GM12873 (cell line): Measurements from ENCODE around the gene ASIC4.

ENCODE experiments used
- CTCF ChIP-seq: IDR thresholded peaks from 2 replicates; pipeline ENCODE4 v1.5.1; 2012; ENCODE audit warnings: low read depth, mild to moderate bottlenecking, moderate library complexity, low read length, control low read depth; ENCODE audit not compliant: insufficient read depth; ENCODE audit errors: missing control alignments

Gene ASIC4

GRCh38 chr2:219539926-219540678, 25.8 kb downstream of the ASIC4 start:
- no peak for TF ChIP-seq CTCF

- no peak for TF ChIP-seq CTCF
Observed at GRCh38 chr2:219540784-219541504, 26.7 kb downstream of the ASIC4 start.

- TF ChIP-seq CTCF, result peak; percentile 90
Observed at GRCh38 chr2:219541611-219542180, 27.4 kb downstream of the ASIC4 start.

GRCh38 chr2:219542931-219543595, 28.8 kb downstream of the ASIC4 start:
- no peak for TF ChIP-seq CTCF

GRCh38 chr2:219543596-219544358, 29.5 kb downstream of the ASIC4 start, which contains the start of the genes CHPF and TMEM198:
CHPF (minus strand) TSS chr2:219543809; CDS start chr2:219543538, 271 bp downstream.
TMEM198 (plus strand) TSS chr2:219544028; CDS start chr2:219544728, 700 bp downstream.
- no peak for TF ChIP-seq CTCF

- TF ChIP-seq CTCF, result no peak
Observed at GRCh38 chr2:219544567-219544966, 30.3 kb downstream of the ASIC4 start.
